HG02798 (cell line): ENCODE results near the gene FYB1.
"Not testable (repeated sequence)": the region's sequence is repeated elsewhere in the genome, so short reads cannot be mapped to it uniquely, and the experiment has no call there.

Experiments used
- ATAC-seq: cut with Tn5 transposase; IDR thresholded peaks from one replicate; pipeline ENCODE4 v1.9.1; 2021; ENCODE audit warnings: mild to moderate bottlenecking; ENCODE audit not compliant: unreplicated experiment, poor library complexity

FYB1 gene

GRCh38 chr5:39231705-39232525, 12.6 kb upstream of the FYB1 start:
- no peak for ATAC-seq

DNA sequence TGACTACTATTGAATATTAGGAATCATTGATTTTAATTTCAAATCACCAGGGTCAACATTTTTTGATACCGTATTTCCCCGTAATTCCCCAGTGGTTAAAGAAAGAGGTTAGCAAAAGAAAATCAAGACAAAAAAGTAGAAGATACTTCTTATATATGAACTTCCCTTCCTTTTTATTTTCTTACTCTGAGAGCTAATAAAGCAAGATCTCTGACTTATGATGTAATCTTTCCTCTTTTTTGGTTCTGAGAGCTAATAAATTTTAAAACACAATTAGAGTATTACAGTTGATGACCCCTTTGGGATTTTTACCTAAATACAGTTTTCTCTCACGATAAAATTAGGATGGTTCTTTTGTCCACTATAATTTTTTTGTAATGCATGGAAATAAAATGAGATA, 9.2 kb upstream of the FYB1 start:
- no peak for ATAC-seq

DNA sequence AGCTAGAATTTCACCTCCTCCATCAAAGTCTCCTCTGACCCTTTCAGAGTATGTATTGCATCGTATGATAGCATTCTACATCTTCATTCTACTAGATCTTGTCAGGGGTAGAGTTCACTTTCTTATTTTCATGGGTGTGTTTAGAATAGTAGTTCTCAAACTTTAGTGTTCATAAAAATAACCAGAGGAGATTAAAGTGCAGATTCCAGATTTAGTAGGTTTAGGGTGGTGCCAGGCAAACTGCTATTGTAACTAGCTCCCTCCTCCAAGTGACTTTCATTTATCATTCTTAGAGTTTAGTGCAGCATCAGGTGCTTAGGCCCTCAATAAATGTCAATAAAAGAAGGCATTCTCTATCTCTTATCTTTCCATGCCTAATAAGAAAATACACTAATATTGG, 7.2 kb upstream of the FYB1 start:
- ATAC-seq, result no peak

DNA sequence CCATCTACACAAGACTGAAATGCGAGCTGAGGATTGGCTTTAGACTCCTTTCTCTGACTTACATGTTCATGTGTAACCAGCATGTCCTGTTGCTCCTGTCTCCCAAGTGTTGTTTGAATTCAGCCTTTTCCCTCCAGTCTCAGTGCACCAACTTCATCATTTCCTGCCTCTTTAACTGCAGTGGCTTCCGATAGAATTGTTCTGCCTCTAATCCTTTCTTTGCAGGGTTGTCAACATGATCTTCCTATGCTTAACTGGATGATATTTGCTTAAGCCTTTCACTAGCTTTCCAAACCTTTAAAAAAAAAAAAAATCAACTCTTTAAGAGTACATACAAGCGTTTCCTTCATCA, 6.7 kb upstream of the FYB1 start:
- ATAC-seq, result no peak

DNA sequence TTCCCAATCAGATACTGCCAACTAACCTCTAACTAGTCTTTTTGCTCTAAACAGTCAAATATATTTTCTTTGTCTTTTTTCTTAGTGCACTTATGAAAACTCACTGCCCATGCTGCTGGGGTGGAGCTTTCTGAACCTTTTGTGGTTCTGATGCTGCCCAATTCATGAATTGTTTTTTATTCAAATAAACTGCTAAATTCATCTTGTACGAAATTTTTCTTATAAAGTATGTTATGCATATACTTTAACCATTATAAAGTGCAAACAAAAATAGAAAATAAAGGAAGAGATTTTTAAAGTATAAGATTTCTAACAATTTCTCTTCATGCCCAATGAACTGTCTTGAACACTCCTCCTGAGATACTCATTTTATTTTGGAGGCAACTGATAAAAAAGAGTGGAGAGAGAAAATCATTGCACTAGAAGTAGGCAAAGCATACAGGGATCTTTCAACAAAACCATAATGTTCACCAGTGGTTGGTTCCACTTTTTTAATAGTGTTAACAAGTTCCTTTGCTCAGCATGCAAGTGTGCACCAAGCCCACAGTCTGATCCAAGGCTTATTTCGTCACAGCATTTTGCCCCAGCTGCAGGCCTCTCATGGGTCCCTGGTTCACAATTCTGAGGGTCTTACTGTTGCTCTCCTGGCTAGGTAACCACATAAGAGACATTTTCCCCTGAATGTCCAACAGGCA, 6.2 kb upstream of the FYB1 start:
- no peak for ATAC-seq

DNA sequence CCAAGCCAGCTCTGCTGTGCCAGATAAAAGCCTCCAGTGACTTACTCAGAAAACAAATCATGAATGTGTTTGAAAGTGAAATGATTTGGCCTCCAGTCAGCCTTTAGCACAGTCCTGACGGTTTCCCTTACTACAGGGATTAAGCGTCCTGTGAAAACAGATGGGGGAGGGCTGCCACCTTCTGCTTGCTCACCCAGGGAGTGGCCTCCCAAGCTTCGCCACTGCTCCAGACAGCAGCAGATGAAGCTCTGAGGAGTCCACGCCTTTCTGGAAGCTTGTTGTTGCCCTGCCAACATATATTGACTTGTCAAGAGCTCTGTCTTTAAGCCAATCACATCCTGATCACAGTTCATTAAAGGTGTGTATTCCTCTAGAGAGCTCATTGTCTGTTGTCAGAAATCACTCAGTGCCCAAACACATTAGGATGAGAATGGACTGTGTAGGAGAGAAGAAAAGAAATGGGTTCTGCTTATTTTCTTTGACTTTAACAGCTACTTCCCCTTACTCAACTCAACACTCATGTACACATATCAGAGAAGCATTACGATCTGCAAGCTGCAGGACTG, 4.9 kb upstream of the FYB1 start:
- no peak for ATAC-seq

DNA sequence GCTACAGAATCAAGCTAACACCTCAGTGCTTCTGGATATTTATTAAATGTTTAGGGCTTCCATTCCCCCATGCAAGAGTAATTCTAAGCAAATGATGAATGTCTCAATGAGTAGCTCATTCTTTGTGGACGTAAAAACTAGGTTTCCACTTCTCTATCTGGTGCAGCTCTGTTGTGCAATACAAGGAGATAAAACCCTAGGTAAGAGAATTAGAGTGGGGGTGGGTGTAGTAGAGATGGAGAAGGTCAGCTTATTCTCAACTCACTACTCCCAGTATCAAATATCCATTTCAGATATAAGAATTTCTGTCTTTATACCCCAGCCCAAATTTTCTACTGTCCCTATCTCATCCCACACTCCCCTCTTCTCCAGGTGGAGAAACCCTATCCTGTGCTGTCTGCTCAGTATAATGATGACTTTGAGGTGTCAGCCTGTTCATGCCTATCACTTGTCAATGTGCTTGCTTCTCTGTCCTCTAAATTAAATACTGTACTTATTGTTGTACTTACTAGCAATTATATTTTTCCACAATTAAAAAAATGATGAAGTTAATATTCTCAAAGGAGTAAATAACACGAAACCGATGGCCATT, 4.3 kb upstream of the FYB1 start:
- ATAC-seq, result no peak

DNA sequence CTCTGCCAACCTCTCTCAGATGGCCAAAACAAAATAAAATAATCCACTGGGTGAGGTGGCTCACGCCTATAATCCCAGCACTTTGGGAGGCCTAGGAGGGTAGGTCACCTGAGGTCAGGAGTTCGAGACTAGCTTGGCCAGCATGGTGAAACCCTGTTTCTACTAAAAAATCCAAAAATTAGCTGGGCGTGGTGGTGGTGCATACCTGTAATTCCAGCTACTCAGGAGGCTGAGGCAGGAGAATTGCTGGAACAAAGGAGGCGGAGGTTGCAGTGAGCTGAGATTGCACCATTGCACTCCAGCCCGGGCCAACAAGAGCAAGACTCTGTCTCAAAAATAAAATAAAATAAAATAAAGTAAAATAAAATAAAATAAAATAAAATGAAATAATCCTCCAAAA, 2.3 kb upstream of the FYB1 start:
- ATAC-seq, result not testable (repeated sequence)

GRCh38 chr5:39220280-39221030, 1.1 kb upstream of the FYB1 start:
- no peak for ATAC-seq

GRCh38 chr5:39218482-39219402, 621 bp downstream of the FYB1 start:
- ATAC-seq, result no peak

- ATAC-seq, result peak; percentile 92
Observed at GRCh38 chr5:39217365-39218281, 1.7 kb downstream of the FYB1 start.

GRCh38 chr5:39216631-39217030, 2.7 kb downstream of the FYB1 start:
- no peak for ATAC-seq

DNA sequence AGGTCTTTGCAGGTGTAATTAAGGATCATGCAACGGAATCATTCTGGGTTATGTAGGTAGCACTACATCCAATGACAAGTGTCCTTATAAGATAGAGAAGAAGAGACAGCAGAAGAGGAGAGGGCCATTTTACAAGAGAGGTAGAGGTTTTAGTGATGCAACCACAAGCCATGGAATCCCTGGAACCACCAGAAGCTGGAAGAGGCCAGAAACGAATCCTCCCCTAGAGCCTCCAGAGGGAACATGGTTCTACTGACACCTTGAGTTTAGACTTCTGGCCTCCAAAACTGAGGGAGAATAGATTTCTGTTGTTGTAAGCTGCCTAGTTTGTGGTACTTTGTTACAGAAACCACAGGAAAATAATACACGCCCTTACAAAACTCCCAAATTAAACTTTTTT, 3.5 kb downstream of the FYB1 start:
- no peak for ATAC-seq

GRCh38 chr5:39214912-39215709, 4.3 kb downstream of the FYB1 start:
- no peak for ATAC-seq

- no peak for ATAC-seq
Observed at GRCh38 chr5:39213447-39214207, 5.7 kb downstream of the FYB1 start.

DNA sequence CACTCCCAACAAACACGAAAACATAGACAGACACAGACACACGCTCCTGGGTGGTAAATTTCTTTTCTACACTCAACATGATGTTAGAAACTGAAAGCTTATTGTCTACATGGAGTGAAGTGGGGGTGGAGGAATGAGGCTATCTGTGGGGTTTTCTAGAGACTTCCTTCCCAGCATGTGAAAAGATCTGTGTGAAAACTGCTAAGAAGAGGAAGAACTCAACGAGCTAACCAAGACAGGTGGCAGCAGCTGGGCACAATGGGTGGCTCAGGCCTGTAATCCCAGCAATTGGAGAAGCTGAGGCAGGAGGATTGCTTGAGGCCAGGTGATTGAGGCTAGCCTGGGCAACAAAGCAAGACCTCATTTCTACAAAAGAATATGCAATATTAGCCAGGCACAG, 7.6 kb downstream of the FYB1 start:
- ATAC-seq, result no peak

DNA sequence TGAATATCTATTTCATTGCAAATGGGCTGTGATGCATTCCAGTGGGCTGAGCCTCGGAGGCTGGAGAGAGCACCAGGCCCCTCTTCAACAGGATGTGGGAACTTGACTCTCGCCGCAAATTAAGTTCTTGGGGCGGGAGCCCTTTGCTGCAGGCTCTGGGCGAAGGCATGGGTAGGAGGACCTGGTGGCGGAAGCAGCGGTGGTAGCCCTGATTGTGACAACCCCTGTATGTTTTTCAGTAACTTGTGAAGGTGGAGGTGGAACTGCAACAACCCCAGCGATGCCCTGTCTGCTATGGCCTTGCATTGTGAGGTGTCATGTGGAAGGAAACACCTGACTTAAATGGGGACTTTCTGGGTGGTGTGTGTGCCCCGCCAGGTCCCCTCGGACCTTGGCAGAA, 9.4 kb downstream of the FYB1 start:
- ATAC-seq, result no peak
